ENCODE measurements around the gene MPZL1. TPM values are rescaled to one million over a fixed set of nuclear protein-coding genes. Genes with fewer than 3 reads are reported as not detected.
A peak's percentile ranks its signal among the peaks of the same experiment; 100 is the strongest.

The MPZL1 gene
- polyA plus RNA-seq, 3 donors: 23.1 to 63.6 (median 61.8) TPM

DNA sequence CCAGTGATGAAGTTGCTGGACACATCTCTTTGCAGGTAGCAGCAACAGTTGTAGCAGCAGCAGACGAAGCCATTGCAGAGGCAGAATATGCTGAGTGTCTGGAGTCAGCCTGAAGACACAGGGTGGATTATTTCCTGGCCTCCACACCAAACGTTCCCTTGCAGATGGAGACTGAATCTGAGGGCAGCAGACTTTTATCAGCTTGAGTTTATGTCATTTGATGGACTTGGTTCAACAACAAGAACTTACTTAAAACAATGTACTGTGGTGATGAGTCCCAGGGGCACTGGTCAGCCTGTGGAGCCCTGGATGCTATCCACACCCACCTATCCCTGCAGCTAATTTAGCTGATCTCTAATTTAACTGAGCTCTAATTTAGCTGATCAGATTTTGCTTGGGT is 17.1 kb upstream of the MPZL1 start:
- Histone ChIP-seq H3K9me3 (replicated peaks in 1 of 2; ENCODE audit: control insufficient read depth in 1 of 2, insufficient read depth in 1 of 2, low read length in 2 of 2) (no peaks in the 10 kb centered on the region), H3K79me2 (ENCODE audit: insufficient read depth, low read length) (peaks cover 32% of the 10 kb centered on the region), H3K9ac (ENCODE audit: insufficient read depth, low read length, poor library complexity, severe bottlenecking) (no peak overlapping the region), H3K27me3 (ENCODE audit: control insufficient read depth in 2 of 2, insufficient read depth in 2 of 2, low read length in 2 of 2) (no peaks in the 10 kb centered on the region), H3K27ac (ENCODE audit: low read depth in 1 of 2, low read length in 2 of 2) (peak overlapping the region in 1 of 2 donors; percentile 27), H3K4me3 (replicated peaks in 1 of 3; ENCODE audit: low read depth in 2 of 3, low read length in 3 of 3) (no peak overlapping the region), H3K4me2 (replicated peaks; ENCODE audit: extremely low read depth, low read length, poor library complexity, severe bottlenecking) (no peak overlapping the region), H3K36me3 (replicated peaks in 1 of 2; ENCODE audit: control insufficient read depth in 1 of 2, insufficient read depth in 2 of 2, low read length in 2 of 2) (peaks cover 70 to 76% of the 10 kb centered on the region in 2 donors), H2AFZ (ENCODE audit: insufficient read depth, low read depth, low read length, poor library complexity, severe bottlenecking) (no peak overlapping the region), H4K20me1 (ENCODE audit: insufficient read depth, low read length) (peaks cover 97% of the 10 kb centered on the region), H3K4me1 (ENCODE audit: control insufficient read depth in 1 of 2, insufficient read depth in 2 of 2, low read length in 2 of 2) (peaks cover 16% of the 10 kb centered on the region in 2 donors)
- H3K4me3 Mint-ChIP-seq: no peak overlapping the region
- DNase-seq: no peak
- peaks cover 64 to 80% of the 10 kb centered on the region in 2 donors for H3K36me3 Mint-ChIP-seq
- no peak for TF ChIP-seq CTCF (IDR thresholded peaks at IDR 0.05)
- peaks cover 0 to 2% (median 0%) of the 10 kb centered on the region in 3 donors for H3K27me3 Mint-ChIP-seq (ENCODE audit: low read depth in 3 of 3)
- H3K4me1 Mint-ChIP-seq: peaks cover 23% of the 10 kb centered on the region
- no peaks in the 10 kb centered on the region for H3K9me3 Mint-ChIP-seq
- intact Hi-C loops (cut with micrococcal nuclease): no loop called here
- H3K27ac Mint-ChIP-seq: peak overlapping the region in 4 of 7 donors; percentile 17 to 68 (median 48)
- 100% methylated on average over 1 of the region's 2 CpGs for WGBS (ENCODE audit: insufficient coverage)

GRCh38 chr1:167705250-167705649 is 16.5 kb upstream of the MPZL1 start:
- peak overlapping the region in 1 of 2 donors; percentile 28 for H3K27ac ChIP-seq (ENCODE audit: low read depth in 1 of 2, low read length in 2 of 2)
- Mint-ChIP-seq H3K36me3 (peaks cover 60 to 75% of the 10 kb centered on the region in 2 donors), H3K27ac (peak overlapping the region in 4 of 7 donors; percentile 24 to 74 (median 39)), H3K27me3 (ENCODE audit: low read depth in 3 of 3) (peaks cover 0 to 2% (median 0%) of the 10 kb centered on the region in 3 donors), H3K4me3 (no peak overlapping the region), H3K9me3 (no peaks in the 10 kb centered on the region), H3K4me1 (peaks cover 23% of the 10 kb centered on the region)
- intact Hi-C loops (cut with micrococcal nuclease): no loop called here
- 100% methylated on average over 1 of the region's 6 CpGs for WGBS (ENCODE audit: insufficient coverage)
- no peak overlapping the region for H3K4me2 ChIP-seq (replicated peaks; ENCODE audit: extremely low read depth, low read length, poor library complexity, severe bottlenecking)
- no peak overlapping the region for H3K4me3 ChIP-seq (replicated peaks in 1 of 3; ENCODE audit: low read depth in 2 of 3, low read length in 3 of 3)
- peaks cover 65 to 71% of the 10 kb centered on the region in 2 donors for H3K36me3 ChIP-seq (replicated peaks in 1 of 2; ENCODE audit: control insufficient read depth in 1 of 2, insufficient read depth in 2 of 2, low read length in 2 of 2)
- H3K79me2 ChIP-seq (ENCODE audit: insufficient read depth, low read length): peaks cover 27% of the 10 kb centered on the region
- H3K27me3 ChIP-seq (ENCODE audit: control insufficient read depth in 2 of 2, insufficient read depth in 2 of 2, low read length in 2 of 2): no peaks in the 10 kb centered on the region
- no peak for TF ChIP-seq CTCF (IDR thresholded peaks at IDR 0.05)
- DNase-seq: no peak
- H3K4me1 ChIP-seq (ENCODE audit: control insufficient read depth in 1 of 2, insufficient read depth in 2 of 2, low read length in 2 of 2): peaks cover 16% of the 10 kb centered on the region in 2 donors
- H2AFZ ChIP-seq (ENCODE audit: insufficient read depth, low read depth, low read length, poor library complexity, severe bottlenecking): no peak overlapping the region
- H3K9ac ChIP-seq (ENCODE audit: insufficient read depth, low read length, poor library complexity, severe bottlenecking): no peak overlapping the region
- H4K20me1 ChIP-seq (ENCODE audit: insufficient read depth, low read length): peaks cover 91% of the 10 kb centered on the region
- no peaks in the 10 kb centered on the region for H3K9me3 ChIP-seq (replicated peaks in 1 of 2; ENCODE audit: control insufficient read depth in 1 of 2, insufficient read depth in 1 of 2, low read length in 2 of 2)
